GM23338 (cell line): Measurements from ENCODE around the gene IFNL2. TPM values are rescaled to one million over a fixed set of nuclear protein-coding genes. Genes with fewer than 3 reads are reported as not detected.

Experiments used
- ATAC-seq: fragments of 200-7000 bp; cut with Tn5 transposase; 3 replicates; pipeline ENCODE4 v1.9.1; 2020
- DNase-seq: peaks from one replicate; pipeline ENCODE4 v3.0.0-alpha.2; 2015; ENCODE audit warnings: low spot score
- H2AFZ ChIP-seq: fragments of 200-600 bp; sonication (generic); 2 replicates; pipeline ENCODE4 v1.8.0; 2016; ENCODE audit warnings: antibody characterized with exemption, mild to moderate bottlenecking, moderate library complexity
- H3F3A ChIP-seq: fragments of 200-600 bp; sonication (generic); replicated peaks from 2 replicates; pipeline ENCODE4 v1.8.0; 2017; ENCODE audit warnings: antibody characterized with exemption, mixed run types, low read depth
- H3K27ac ChIP-seq: fragments of 200-600 bp; sonication (generic); 2 replicates; pipeline ENCODE4 v1.6.1; 2016; ENCODE audit warnings: low read depth
- H3K27me3 ChIP-seq: fragments of 200-600 bp; sonication (generic); 2 replicates; pipeline ENCODE4 v1.8.0; 2016; ENCODE audit warnings: mild to moderate bottlenecking, mixed run types, moderate library complexity; ENCODE audit not compliant: insufficient read depth
- H3K36me3 ChIP-seq: fragments of 200-600 bp; sonication (generic); 2 replicates; pipeline ENCODE4 v1.8.0; 2016; ENCODE audit warnings: mild to moderate bottlenecking; ENCODE audit not compliant: insufficient read depth
- H3K4me1 ChIP-seq: fragments of 200-600 bp; sonication (generic); 2 replicates; pipeline ENCODE4 v1.8.0; 2016; ENCODE audit warnings: mild to moderate bottlenecking, moderate library complexity; ENCODE audit not compliant: insufficient read depth
- H3K4me2 ChIP-seq: fragments of 200-600 bp; sonication (generic); 2 replicates; pipeline ENCODE4 v1.7.1; 2017; ENCODE audit warnings: mixed run types
- H3K4me3 ChIP-seq: fragments of 200-600 bp; sonication (generic); 2 replicates; pipeline ENCODE4 v1.6.1; 2016; ENCODE audit warnings: mixed run types
- H3K79me2 ChIP-seq: fragments of 200-600 bp; sonication (generic); replicated peaks from 2 replicates; pipeline ENCODE4 v1.8.0; 2017; ENCODE audit warnings: mild to moderate bottlenecking; ENCODE audit not compliant: insufficient read depth
- H3K9me2 ChIP-seq: fragments of 200-600 bp; sonication (generic); 2 replicates; pipeline ENCODE4 v1.8.0; 2017; ENCODE audit not compliant: insufficient read depth
- H4K20me1 ChIP-seq: fragments of 200-600 bp; sonication (generic); replicated peaks from 2 replicates; pipeline ENCODE4 v1.8.0; 2017; ENCODE audit warnings: mild to moderate bottlenecking; ENCODE audit not compliant: insufficient read depth
- H3K27ac Mint-ChIP-seq: 2 replicates; pipeline ENCODE4 v1.8.0; 2020; ENCODE audit warnings: inconsistent platforms, mild to moderate bottlenecking, moderate library complexity, mixed read lengths
- H3K27me3 Mint-ChIP-seq: 3 replicates; pipeline ENCODE4 v1.8.0; 2022; ENCODE audit warnings: low read depth, mild to moderate bottlenecking, moderate library complexity, mixed read lengths, inconsistent platforms; ENCODE audit not compliant: insufficient read depth, poor library complexity
- H3K36me3 Mint-ChIP-seq: 3 replicates; pipeline ENCODE4 v1.8.0; 2021; ENCODE audit warnings: low read depth, mild to moderate bottlenecking, inconsistent platforms, moderate library complexity, mixed read lengths
- H3K4me1 Mint-ChIP-seq: 3 replicates; pipeline ENCODE4 v1.8.0; 2020; ENCODE audit warnings: mild to moderate bottlenecking, inconsistent platforms, mixed read lengths
- H3K4me3 Mint-ChIP-seq: 3 replicates; pipeline ENCODE4 v1.8.0; 2021; ENCODE audit warnings: moderate library complexity, mild to moderate bottlenecking, inconsistent platforms, mixed read lengths
- H3K9me3 Mint-ChIP-seq: 3 replicates; pipeline ENCODE4 v1.8.0; 2020; ENCODE audit warnings: moderate library complexity, mild to moderate bottlenecking, inconsistent platforms, mixed read lengths
- EZH2 ChIP-seq: fragments of 200-600 bp; sonication (generic); IDR thresholded peaks from one replicate; pipeline ENCODE4 v1.8.0; 2017; ENCODE audit warnings: antibody characterized with exemption, mild to moderate bottlenecking, low read depth; ENCODE audit not compliant: unreplicated experiment
- JUNB ChIP-seq: IDR thresholded peaks from one replicate; pipeline ENCODE4 v1.6.1; 2016; ENCODE audit warnings: antibody characterized with exemption; ENCODE audit not compliant: unreplicated experiment
- NANOG ChIP-seq: IDR thresholded peaks from 2 replicates; pipeline ENCODE4 v1.6.1; 2016; ENCODE audit warnings: antibody characterized with exemption, borderline replicate concordance
- POLR2AphosphoS5 ChIP-seq: IDR thresholded peaks from 2 replicates; pipeline ENCODE4 v1.6.1; 2016; ENCODE audit warnings: antibody characterized with exemption, low read depth
- polyA plus RNA-seq: library from polyadenylated mRNA; unstranded; fragments of >200 nt; fragmentation: Nextera tagmentation; extraction: Ambion mirVana; gene quantifications from 2 replicates; pipeline ENCODE4 v1.2.1, GENCODE V29; 2016
- total RNA-seq: library from RNA; depleted of rRNA; stranded (reverse); fragments of >200 nt; shearing (Covaris generic); gene quantifications from 2 replicates; pipeline ENCODE4 v1.2.3, GENCODE V29; 2014
- TF ChIP-seq, protein P1 (sequence below): IDR thresholded peaks from one replicate; pipeline ENCODE4 v1.6.1; 2018; ENCODE audit warnings: antibody characterized with exemption; ENCODE audit not compliant: unreplicated experiment
- TF ChIP-seq, protein P2 (sequence below), 2 experiments: fragments of 200-600 bp in 1 of 2; sonication (generic) in 1 of 2; conservative IDR thresholded peaks; 2 replicates each; pipeline versions ENCODE4 v1.5.1 to v1.6.1; 2016 to 2017; ENCODE audit warnings: antibody characterized with exemption in 2 of 2, low read depth in 2 of 2, mild to moderate bottlenecking in 2 of 2, moderate library complexity in 1 of 2
- TF ChIP-seq, protein P3 (sequence below): fragments of 250-450 bp; sonication (Bioruptor Pico); IDR thresholded peaks from 2 replicates; pipeline ENCODE4 v1.5.0; 2020; ENCODE audit warnings: mild to moderate bottlenecking, moderate library complexity

IFNL2 gene
- total and polyA plus RNA-seq, 2 experiments from 2014 or later, result not detected

DNA sequence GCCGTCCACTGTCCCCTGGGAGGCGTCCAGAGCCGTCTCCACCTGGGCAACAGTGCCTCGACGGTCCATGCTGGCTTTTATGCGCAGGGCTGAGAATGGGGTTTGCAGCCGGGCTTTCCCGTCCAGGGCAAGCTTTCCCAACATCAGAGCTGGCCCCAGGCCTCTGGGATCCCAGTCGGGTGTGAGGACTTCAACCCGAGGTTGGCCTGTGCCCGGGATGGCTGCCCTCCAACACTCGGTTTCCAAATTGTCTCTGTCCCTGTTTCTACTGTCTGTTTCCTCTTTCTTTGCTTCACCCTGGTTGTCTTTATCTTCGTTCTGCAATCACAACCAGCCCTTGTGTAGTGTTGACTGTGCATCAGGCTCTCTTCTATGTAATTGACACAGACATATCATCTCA lies 19.4 kb upstream of the IFNL2 start, which contains the start of gene IFNL4 (continued):
- TF ChIP-seq, protein P1, sequence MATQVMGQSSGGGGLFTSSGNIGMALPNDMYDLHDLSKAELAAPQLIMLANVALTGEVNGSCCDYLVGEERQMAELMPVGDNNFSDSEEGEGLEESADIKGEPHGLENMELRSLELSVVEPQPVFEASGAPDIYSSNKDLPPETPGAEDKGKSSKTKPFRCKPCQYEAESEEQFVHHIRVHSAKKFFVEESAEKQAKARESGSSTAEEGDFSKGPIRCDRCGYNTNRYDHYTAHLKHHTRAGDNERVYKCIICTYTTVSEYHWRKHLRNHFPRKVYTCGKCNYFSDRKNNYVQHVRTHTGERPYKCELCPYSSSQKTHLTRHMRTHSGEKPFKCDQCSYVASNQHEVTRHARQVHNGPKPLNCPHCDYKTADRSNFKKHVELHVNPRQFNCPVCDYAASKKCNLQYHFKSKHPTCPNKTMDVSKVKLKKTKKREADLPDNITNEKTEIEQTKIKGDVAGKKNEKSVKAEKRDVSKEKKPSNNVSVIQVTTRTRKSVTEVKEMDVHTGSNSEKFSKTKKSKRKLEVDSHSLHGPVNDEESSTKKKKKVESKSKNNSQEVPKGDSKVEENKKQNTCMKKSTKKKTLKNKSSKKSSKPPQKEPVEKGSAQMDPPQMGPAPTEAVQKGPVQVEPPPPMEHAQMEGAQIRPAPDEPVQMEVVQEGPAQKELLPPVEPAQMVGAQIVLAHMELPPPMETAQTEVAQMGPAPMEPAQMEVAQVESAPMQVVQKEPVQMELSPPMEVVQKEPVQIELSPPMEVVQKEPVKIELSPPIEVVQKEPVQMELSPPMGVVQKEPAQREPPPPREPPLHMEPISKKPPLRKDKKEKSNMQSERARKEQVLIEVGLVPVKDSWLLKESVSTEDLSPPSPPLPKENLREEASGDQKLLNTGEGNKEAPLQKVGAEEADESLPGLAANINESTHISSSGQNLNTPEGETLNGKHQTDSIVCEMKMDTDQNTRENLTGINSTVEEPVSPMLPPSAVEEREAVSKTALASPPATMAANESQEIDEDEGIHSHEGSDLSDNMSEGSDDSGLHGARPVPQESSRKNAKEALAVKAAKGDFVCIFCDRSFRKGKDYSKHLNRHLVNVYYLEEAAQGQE, result no peak
- TF ChIP-seq, protein P2, sequence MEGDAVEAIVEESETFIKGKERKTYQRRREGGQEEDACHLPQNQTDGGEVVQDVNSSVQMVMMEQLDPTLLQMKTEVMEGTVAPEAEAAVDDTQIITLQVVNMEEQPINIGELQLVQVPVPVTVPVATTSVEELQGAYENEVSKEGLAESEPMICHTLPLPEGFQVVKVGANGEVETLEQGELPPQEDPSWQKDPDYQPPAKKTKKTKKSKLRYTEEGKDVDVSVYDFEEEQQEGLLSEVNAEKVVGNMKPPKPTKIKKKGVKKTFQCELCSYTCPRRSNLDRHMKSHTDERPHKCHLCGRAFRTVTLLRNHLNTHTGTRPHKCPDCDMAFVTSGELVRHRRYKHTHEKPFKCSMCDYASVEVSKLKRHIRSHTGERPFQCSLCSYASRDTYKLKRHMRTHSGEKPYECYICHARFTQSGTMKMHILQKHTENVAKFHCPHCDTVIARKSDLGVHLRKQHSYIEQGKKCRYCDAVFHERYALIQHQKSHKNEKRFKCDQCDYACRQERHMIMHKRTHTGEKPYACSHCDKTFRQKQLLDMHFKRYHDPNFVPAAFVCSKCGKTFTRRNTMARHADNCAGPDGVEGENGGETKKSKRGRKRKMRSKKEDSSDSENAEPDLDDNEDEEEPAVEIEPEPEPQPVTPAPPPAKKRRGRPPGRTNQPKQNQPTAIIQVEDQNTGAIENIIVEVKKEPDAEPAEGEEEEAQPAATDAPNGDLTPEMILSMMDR (conservative IDR thresholded peaks at IDR 0.05; ENCODE audit: low read depth in 2 of 2), result no peak
- TF ChIP-seq EZH2, result no peak

DNA sequence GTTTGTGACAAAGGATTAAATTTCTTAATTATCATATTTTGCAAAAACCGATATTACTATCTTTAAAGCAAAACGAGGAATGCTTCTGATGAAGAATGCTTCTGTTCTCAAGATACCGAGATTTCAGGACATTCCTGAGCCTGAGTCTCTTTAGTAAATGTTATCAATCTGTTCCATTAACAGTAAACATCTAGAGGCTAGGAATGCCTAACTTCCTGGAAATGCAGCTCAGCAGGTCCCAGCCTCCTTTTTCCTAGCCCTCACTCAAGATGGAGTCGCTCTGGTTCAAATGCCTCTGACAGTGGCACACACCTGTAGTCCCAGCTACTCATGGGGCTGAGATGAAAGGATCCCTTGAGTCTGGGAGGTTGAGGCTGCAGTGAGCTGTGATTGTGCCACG lies 17.1 kb upstream of the IFNL2 start:
- H3K27me3 Mint-ChIP-seq, result peaks cover 55% of the 10 kb centered on the region

DNA sequence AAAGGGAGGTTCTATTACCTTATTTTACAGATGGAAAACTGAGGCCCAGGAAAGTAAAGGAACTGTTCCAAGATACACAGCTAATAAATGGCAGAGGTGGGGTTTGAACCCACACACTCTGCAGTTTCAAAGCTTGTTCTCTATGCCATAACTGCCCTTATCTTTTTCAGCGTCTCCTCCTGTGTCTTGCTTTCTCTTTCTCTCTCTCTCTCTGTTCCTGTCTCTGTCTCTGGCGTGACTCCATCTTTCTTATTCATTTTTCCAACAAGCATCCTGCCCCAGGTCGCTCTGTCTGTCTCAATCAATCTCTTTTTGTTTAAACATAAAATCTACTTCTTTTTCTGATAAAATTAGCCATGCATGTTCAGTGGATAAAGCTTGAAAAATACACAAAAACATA lies 16.4 kb upstream of the IFNL2 start:
- Histone ChIP-seq H2AFZ (no peak overlapping the region), H3K36me3 (no peaks in the 10 kb centered on the region), H4K20me1 (peaks cover 2% of the 10 kb centered on the region; the same call in 1 of the 2 replicates), H3K9me2 (no peaks in the 10 kb centered on the region), H3K27me3 (peaks cover 64% of the 10 kb centered on the region), H3F3A (no peaks in the 10 kb centered on the region), H3K4me2 (no peak overlapping the region), H3K4me3 (no peak overlapping the region), H3K4me1 (no peaks in the 10 kb centered on the region; the same call in 1 of the 2 replicates), H3K27ac (no peak overlapping the region), H3K79me2 (no peaks in the 10 kb centered on the region)
- Mint-ChIP-seq H3K27ac (no peak overlapping the region), H3K4me3 (no peak overlapping the region), H3K36me3 (no peaks in the 10 kb centered on the region), H3K4me1 (no peaks in the 10 kb centered on the region; the same call in 2 of the 3 replicates), H3K27me3 (peaks cover 55% of the 10 kb centered on the region), H3K9me3 (no peaks in the 10 kb centered on the region; the same call in 1 of the 3 replicates)
- DNase-seq (no peak), ATAC-seq (no peak)
- TF ChIP-seq JUNB (no peak), POLR2AphosphoS5 (no peak), EZH2 (no peak), NANOG (no peak)
- TF ChIP-seq, protein P3, sequence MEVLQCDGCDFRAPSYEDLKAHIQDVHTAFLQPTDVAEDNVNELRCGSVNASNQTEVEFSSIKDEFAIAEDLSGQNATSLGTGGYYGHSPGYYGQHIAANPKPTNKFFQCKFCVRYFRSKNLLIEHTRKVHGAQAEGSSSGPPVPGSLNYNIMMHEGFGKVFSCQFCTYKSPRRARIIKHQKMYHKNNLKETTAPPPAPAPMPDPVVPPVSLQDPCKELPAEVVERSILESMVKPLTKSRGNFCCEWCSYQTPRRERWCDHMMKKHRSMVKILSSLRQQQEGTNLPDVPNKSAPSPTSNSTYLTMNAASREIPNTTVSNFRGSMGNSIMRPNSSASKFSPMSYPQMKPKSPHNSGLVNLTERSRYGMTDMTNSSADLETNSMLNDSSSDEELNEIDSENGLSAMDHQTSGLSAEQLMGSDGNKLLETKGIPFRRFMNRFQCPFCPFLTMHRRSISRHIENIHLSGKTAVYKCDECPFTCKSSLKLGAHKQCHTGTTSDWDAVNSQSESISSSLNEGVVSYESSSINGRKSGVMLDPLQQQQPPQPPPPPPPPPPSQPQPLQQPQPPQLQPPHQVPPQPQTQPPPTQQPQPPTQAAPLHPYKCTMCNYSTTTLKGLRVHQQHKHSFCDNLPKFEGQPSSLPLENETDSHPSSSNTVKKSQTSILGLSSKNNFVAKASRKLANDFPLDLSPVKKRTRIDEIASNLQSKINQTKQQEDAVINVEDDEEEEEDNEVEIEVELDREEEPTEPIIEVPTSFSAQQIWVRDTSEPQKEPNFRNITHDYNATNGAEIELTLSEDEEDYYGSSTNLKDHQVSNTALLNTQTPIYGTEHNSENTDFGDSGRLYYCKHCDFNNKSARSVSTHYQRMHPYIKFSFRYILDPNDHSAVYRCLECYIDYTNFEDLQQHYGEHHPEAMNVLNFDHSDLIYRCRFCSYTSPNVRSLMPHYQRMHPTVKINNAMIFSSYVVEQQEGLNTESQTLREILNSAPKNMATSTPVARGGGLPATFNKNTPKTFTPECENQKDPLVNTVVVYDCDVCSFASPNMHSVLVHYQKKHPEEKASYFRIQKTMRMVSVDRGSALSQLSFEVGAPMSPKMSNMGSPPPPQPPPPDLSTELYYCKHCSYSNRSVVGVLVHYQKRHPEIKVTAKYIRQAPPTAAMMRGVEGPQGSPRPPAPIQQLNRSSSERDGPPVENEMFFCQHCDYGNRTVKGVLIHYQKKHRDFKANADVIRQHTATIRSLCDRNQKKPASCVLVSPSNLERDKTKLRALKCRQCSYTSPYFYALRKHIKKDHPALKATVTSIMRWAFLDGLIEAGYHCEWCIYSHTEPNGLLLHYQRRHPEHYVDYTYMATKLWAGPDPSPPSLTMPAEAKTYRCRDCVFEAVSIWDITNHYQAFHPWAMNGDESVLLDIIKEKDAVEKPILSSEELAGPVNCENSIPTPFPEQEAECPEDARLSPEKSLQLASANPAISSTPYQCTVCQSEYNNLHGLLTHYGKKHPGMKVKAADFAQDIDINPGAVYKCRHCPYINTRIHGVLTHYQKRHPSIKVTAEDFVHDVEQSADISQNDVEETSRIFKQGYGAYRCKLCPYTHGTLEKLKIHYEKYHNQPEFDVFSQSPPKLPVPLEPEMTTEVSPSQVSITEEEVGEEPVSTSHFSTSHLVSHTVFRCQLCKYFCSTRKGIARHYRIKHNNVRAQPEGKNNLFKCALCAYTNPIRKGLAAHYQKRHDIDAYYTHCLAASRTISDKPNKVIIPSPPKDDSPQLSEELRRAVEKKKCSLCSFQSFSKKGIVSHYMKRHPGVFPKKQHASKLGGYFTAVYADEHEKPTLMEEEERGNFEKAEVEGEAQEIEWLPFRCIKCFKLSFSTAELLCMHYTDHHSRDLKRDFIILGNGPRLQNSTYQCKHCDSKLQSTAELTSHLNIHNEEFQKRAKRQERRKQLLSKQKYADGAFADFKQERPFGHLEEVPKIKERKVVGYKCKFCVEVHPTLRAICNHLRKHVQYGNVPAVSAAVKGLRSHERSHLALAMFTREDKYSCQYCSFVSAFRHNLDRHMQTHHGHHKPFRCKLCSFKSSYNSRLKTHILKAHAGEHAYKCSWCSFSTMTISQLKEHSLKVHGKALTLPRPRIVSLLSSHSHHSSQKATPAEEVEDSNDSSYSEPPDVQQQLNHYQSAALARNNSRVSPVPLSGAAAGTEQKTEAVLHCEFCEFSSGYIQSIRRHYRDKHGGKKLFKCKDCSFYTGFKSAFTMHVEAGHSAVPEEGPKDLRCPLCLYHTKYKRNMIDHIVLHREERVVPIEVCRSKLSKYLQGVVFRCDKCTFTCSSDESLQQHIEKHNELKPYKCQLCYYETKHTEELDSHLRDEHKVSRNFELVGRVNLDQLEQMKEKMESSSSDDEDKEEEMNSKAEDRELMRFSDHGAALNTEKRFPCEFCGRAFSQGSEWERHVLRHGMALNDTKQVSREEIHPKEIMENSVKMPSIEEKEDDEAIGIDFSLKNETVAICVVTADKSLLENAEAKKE (CRISPR knock-in tag), result no peak

More for the DNA sequence above, 17.1 kb upstream of the IFNL2 start:
- peaks cover 2% of the 10 kb centered on the region; the same call in 1 of the 2 replicates for H4K20me1 ChIP-seq
- H3K4me2 ChIP-seq, result no peak overlapping the region
- no peaks in the 10 kb centered on the region; the same call in 1 of the 2 replicates for H3K4me1 ChIP-seq
- H3K9me2 ChIP-seq, result no peaks in the 10 kb centered on the region
- Mint-ChIP-seq H3K4me3 (no peak overlapping the region), H3K27ac (no peak overlapping the region), H3K9me3 (no peaks in the 10 kb centered on the region), H3K4me1 (no peaks in the 10 kb centered on the region; the same call in 2 of the 3 replicates), H3K36me3 (no peaks in the 10 kb centered on the region)
- no peaks in the 10 kb centered on the region for H3F3A ChIP-seq
- no peak for TF ChIP-seq JUNB
- H3K27me3 ChIP-seq, result peaks cover 65% of the 10 kb centered on the region
- no peaks in the 10 kb centered on the region for H3K36me3 ChIP-seq
- H3K79me2 ChIP-seq, result no peaks in the 10 kb centered on the region
- ATAC-seq (no peak), DNase-seq (no peak)
- H3K4me3 ChIP-seq, result no peak overlapping the region
- no peak overlapping the region for H2AFZ ChIP-seq
- H3K27ac ChIP-seq, result no peak overlapping the region
